ENCODE data around the gene SBF1.
"Not testable (repeated sequence)": the region's sequence is repeated elsewhere in the genome, so short reads cannot be mapped to it uniquely, and the experiment has no call there.

SBF1 gene

DNA sequence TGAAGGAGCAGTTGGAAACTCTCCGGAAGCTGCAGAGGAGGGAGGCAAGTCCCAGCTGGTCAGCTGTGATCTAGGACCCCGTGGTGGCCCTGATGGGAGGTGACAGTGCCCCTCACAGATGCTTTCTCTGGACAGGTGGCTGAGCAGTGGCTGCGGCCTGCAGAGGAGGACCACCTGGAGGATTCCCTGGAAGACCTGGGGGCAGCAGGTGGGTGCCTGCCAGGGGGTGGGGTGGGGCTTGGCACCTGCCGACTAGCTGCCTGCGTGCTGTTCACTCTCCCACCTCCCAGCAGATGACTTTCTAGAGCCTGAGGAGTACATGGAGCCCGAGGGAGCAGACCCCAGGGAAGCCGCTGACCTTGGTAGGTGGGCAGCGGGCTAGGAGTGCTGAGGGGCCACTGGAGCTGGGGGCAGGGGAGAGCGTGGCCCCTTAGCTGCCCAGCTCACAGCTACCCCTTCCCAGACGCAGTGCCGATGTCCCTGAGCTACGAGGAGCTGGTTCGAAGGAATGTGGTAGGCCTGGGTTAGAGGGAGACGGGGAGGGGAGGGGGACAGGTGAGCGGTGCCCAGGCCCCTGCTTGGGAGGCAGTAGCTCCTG lies 47.5 kb upstream of the SBF1 start:
- TF ChIP-seq ISL1 (CRISPR knock-in tag; IDR thresholded peaks at IDR 0.05) (no peak), ZNF565 (CRISPR knock-in tag; conservative IDR thresholded peaks at IDR 0.05; ENCODE audit: low read depth) (no peak), ZNF8 (CRISPR knock-in tag; IDR thresholded peaks at IDR 0.05) (no peak)
- no peak for ATAC-seq

GRCh38 chr22:50521710-50522109 lies 46.9 kb upstream of the SBF1 start:
- no peak for TF ChIP-seq OSR1 (CRISPR knock-in tag; IDR thresholded peaks at IDR 0.05)
- TF ChIP-seq GLIS3 (CRISPR knock-in tag; IDR thresholded peaks at IDR 0.05) = no peak
- TF ChIP-seq TOX (CRISPR knock-in tag; IDR thresholded peaks at IDR 0.05; ENCODE audit: borderline replicate concordance) = no peak
- no peak for TF ChIP-seq BACH2 (CRISPR knock-in tag; IDR thresholded peaks at IDR 0.05; ENCODE audit: borderline replicate concordance)
- TF ChIP-seq CSDC2 (CRISPR knock-in tag; IDR thresholded peaks at IDR 0.05) = no peak
- TF ChIP-seq, protein P1, sequence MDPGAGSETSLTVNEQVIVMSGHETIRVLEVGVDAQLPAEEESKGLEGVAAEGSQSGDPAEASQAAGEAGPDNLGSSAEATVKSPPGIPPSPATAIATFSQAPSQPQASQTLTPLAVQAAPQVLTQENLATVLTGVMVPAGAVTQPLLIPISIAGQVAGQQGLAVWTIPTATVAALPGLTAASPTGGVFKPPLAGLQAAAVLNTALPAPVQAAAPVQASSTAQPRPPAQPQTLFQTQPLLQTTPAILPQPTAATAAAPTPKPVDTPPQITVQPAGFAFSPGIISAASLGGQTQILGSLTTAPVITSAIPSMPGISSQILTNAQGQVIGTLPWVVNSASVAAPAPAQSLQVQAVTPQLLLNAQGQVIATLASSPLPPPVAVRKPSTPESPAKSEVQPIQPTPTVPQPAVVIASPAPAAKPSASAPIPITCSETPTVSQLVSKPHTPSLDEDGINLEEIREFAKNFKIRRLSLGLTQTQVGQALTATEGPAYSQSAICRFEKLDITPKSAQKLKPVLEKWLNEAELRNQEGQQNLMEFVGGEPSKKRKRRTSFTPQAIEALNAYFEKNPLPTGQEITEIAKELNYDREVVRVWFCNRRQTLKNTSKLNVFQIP (CRISPR knock-in tag; IDR thresholded peaks at IDR 0.05; ENCODE audit: borderline replicate concordance, low read depth) = no peak
- TF ChIP-seq ARNTL (CRISPR knock-in tag; IDR thresholded peaks at IDR 0.05; ENCODE audit: borderline replicate concordance, low read depth) = no peak
- no peak for TF ChIP-seq CSRNP3 (CRISPR knock-in tag; IDR thresholded peaks at IDR 0.05)
- TF ChIP-seq ZNF565 (CRISPR knock-in tag; conservative IDR thresholded peaks at IDR 0.05; ENCODE audit: low read depth) = no peak
- TF ChIP-seq TSHZ2 (CRISPR knock-in tag; IDR thresholded peaks at IDR 0.05) = no peak
- TF ChIP-seq ZFP30 (CRISPR knock-in tag; IDR thresholded peaks at IDR 0.05) = no peak
- TF ChIP-seq ZFP3 (CRISPR knock-in tag; IDR thresholded peaks at IDR 0.05) = no peak
- TF ChIP-seq TCF4 (CRISPR knock-in tag; IDR thresholded peaks at IDR 0.05; ENCODE audit: borderline replicate concordance) = no peak
- TF ChIP-seq ZNF70 (CRISPR knock-in tag; IDR thresholded peaks at IDR 0.05) = no peak
- TF ChIP-seq ESRRG (CRISPR knock-in tag; IDR thresholded peaks at IDR 0.05) = no peak
- no peak for TF ChIP-seq ZC3H10 (CRISPR knock-in tag; IDR thresholded peaks at IDR 0.05)
- TF ChIP-seq, protein P2, sequence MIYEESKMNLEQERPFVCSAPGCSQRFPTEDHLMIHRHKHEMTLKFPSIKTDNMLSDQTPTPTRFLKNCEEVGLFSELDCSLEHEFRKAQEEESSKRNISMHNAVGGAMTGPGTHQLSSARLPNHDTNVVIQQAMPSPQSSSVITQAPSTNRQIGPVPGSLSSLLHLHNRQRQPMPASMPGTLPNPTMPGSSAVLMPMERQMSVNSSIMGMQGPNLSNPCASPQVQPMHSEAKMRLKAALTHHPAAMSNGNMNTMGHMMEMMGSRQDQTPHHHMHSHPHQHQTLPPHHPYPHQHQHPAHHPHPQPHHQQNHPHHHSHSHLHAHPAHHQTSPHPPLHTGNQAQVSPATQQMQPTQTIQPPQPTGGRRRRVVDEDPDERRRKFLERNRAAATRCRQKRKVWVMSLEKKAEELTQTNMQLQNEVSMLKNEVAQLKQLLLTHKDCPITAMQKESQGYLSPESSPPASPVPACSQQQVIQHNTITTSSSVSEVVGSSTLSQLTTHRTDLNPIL (CRISPR knock-in tag; IDR thresholded peaks at IDR 0.05; ENCODE audit: low read depth) = no peak
- TF ChIP-seq, protein P3, sequence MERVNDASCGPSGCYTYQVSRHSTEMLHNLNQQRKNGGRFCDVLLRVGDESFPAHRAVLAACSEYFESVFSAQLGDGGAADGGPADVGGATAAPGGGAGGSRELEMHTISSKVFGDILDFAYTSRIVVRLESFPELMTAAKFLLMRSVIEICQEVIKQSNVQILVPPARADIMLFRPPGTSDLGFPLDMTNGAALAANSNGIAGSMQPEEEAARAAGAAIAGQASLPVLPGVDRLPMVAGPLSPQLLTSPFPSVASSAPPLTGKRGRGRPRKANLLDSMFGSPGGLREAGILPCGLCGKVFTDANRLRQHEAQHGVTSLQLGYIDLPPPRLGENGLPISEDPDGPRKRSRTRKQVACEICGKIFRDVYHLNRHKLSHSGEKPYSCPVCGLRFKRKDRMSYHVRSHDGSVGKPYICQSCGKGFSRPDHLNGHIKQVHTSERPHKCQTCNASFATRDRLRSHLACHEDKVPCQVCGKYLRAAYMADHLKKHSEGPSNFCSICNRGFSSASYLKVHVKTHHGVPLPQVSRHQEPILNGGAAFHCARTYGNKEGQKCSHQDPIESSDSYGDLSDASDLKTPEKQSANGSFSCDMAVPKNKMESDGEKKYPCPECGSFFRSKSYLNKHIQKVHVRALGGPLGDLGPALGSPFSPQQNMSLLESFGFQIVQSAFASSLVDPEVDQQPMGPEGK (CRISPR knock-in tag; IDR thresholded peaks at IDR 0.05; ENCODE audit: borderline replicate concordance) = no peak
- no peak for ATAC-seq

DNA sequence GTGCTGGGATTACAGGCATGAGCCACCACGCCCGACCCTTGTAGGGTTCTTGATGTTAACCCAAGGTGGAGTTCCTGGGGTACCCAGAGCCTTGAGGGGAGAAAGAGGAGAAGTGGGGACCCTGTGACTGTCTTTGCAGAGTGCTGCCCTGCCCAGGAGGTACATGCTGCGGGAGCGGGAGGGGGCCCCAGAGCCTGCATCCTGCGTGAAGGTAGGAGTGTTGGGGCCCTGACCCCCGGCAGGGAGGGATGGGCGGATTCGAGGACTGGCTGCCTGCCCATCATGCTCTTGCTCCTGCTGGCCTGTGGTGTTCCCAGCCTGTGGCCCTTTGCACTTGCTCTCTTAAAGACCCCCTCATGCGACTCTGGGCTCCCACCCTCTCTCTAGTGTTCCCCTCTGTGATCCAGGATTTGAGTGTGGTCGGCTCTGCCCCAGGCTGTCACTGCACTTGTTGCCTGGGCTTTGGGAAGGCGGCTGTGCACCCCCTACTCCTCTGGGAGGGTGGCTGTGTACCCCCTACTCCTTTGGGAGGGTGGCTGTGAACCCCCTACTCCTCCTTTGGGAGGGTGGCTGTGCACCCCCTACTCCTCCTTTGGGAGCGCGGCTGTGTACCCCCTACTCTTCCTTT lies 46.1 kb upstream of the SBF1 start:
- no peak for ATAC-seq
- TF ChIP-seq ZC3H10 (CRISPR knock-in tag; IDR thresholded peaks at IDR 0.05) = no peak
- TF ChIP-seq SNAI2 (CRISPR knock-in tag; IDR thresholded peaks at IDR 0.05) = no peak
- no peak for TF ChIP-seq ZFP3 (CRISPR knock-in tag; IDR thresholded peaks at IDR 0.05)
- TF ChIP-seq BACH2 (CRISPR knock-in tag; IDR thresholded peaks at IDR 0.05; ENCODE audit: borderline replicate concordance) = no peak
- TF ChIP-seq OSR1 (CRISPR knock-in tag; IDR thresholded peaks at IDR 0.05) = no peak
- TF ChIP-seq CSRNP3 (CRISPR knock-in tag; IDR thresholded peaks at IDR 0.05) = no peak
- TF ChIP-seq, protein P2 (CRISPR knock-in tag; IDR thresholded peaks at IDR 0.05; ENCODE audit: low read depth) = no peak
- TF ChIP-seq ISL1 (CRISPR knock-in tag; IDR thresholded peaks at IDR 0.05) = no peak
- TF ChIP-seq TCF4 (CRISPR knock-in tag; IDR thresholded peaks at IDR 0.05; ENCODE audit: borderline replicate concordance) = no peak
- no peak for TF ChIP-seq ESRRG (CRISPR knock-in tag; IDR thresholded peaks at IDR 0.05)

- ATAC-seq = not testable (repeated sequence)
Observed at GRCh38 chr22:50520184-50520583, 45.3 kb upstream of the SBF1 start.

All from SK-N-SH treated with all-trans-retinoic acid at 6 μM for 48 hours (cell line).